CD14-positive monocyte (primary cell): ENCODE data around the gene TOB1. TPM values are rescaled to one million over a fixed set of nuclear protein-coding genes. Genes with fewer than 3 reads are reported as not detected.
A peak's percentile ranks its signal among the peaks of the same experiment; 100 is the strongest.

Experiments
- DNase-seq, 3 donors: peaks; one replicate each; pipeline ENCODE4 v3.0.0-alpha.2; 2011 to 2022
- H2AFZ ChIP-seq: 2 replicates; pipeline ENCODE4 v1.6.0; 2012; ENCODE audit warnings: mild to moderate bottlenecking, low read depth, low read length, inconsistent platforms; ENCODE audit not compliant: insufficient read depth, poor library complexity, severe bottlenecking
- H3K27ac ChIP-seq, 2 donors: 1 replicate in 1 of 2; 2 replicates in 1 of 2; pipeline ENCODE4 v1.5.1; 2012 to 2013; ENCODE audit warnings: low read length in 2 of 2, control low read depth in 1 of 2, inconsistent platforms in 1 of 2, low read depth in 1 of 2, mild to moderate bottlenecking in 1 of 2
- H3K27me3 ChIP-seq, 2 donors: one replicate each; pipeline versions ENCODE4 v1.6.0 to v1.6.1; 2011 to 2013; ENCODE audit warnings: low read length in 2 of 2; ENCODE audit not compliant: control insufficient read depth in 2 of 2, insufficient read depth in 2 of 2
- H3K36me3 ChIP-seq, 2 donors: replicated peaks in 1 of 2; 1 replicate in 1 of 2; 2 replicates in 1 of 2; pipeline versions ENCODE4 v1.5.1 to v1.6.1; 2012 to 2013; ENCODE audit warnings: low read length in 2 of 2, control low read depth in 1 of 2, inconsistent platforms in 1 of 2, mild to moderate bottlenecking in 1 of 2; ENCODE audit not compliant: insufficient read depth in 2 of 2, control insufficient read depth in 1 of 2
- H3K4me1 ChIP-seq, 2 donors: 1 replicate in 1 of 2; 2 replicates in 1 of 2; pipeline versions ENCODE4 v1.5.1 to v1.6.1; 2012 to 2013; ENCODE audit warnings: low read length in 2 of 2, control low read depth in 1 of 2, inconsistent platforms in 1 of 2, mild to moderate bottlenecking in 1 of 2, moderate library complexity in 1 of 2; ENCODE audit not compliant: insufficient read depth in 2 of 2, control insufficient read depth in 1 of 2
- H3K4me2 ChIP-seq: replicated peaks from 2 replicates; pipeline ENCODE3; 2012; ENCODE audit warnings: low read length, moderate library complexity, mild to moderate bottlenecking; ENCODE audit not compliant: poor library complexity, severe bottlenecking; ENCODE audit errors: extremely low read depth
- H3K4me3 ChIP-seq, 3 experiments: fragments of 200-600 bp in 1 of 3; sonication (generic) in 1 of 3; replicated peaks in 1 of 3; 1 replicate in 2 of 3; 2 replicates in 1 of 3; pipeline ENCODE4 v1.5.1; 2011 to 2013; ENCODE audit warnings: low read length in 3 of 3, mild to moderate bottlenecking in 3 of 3, control low read depth in 2 of 3, low read depth in 2 of 3, inconsistent platforms in 1 of 3, moderate library complexity in 1 of 3
- H3K79me2 ChIP-seq: 2 replicates; pipeline ENCODE4 v1.6.0; 2012; ENCODE audit warnings: mild to moderate bottlenecking, control low read depth, inconsistent platforms, low read length, moderate library complexity; ENCODE audit not compliant: insufficient read depth
- H3K9ac ChIP-seq: 2 replicates; pipeline ENCODE4 v1.6.0; 2017; ENCODE audit warnings: low read length, mild to moderate bottlenecking; ENCODE audit not compliant: insufficient read depth, poor library complexity, severe bottlenecking
- H3K9me3 ChIP-seq, 2 donors: replicated peaks in 1 of 2; 1 replicate in 1 of 2; 2 replicates in 1 of 2; pipeline versions ENCODE4 v1.5.1 to v1.6.1; 2012 to 2013; ENCODE audit warnings: low read length in 2 of 2, control low read depth in 1 of 2; ENCODE audit not compliant: control insufficient read depth in 1 of 2, insufficient read depth in 1 of 2
- H4K20me1 ChIP-seq: 2 replicates; pipeline ENCODE4 v1.6.0; 2012; ENCODE audit warnings: mild to moderate bottlenecking, low read length, control low read depth, moderate library complexity; ENCODE audit not compliant: insufficient read depth
- H3K27ac Mint-ChIP-seq, 7 donors: one replicate each; pipeline ENCODE4 v1.8.0; 2020; ENCODE audit warnings: mild to moderate bottlenecking in 7 of 7, mixed read lengths in 7 of 7, moderate library complexity in 6 of 7, inconsistent platforms in 2 of 7
- H3K27me3 Mint-ChIP-seq, 3 donors: one replicate each; pipeline ENCODE4 v1.8.0; 2021 to 2022; ENCODE audit warnings: low read depth in 3 of 3, mild to moderate bottlenecking in 3 of 3, mixed read lengths in 3 of 3, moderate library complexity in 3 of 3, inconsistent platforms in 1 of 3
- H3K36me3 Mint-ChIP-seq, 2 donors: one replicate each; pipeline ENCODE4 v1.8.0; 2020; ENCODE audit warnings: mixed read lengths in 2 of 2, inconsistent platforms in 1 of 2, mild to moderate bottlenecking in 1 of 2
- H3K4me1 Mint-ChIP-seq: one replicate; pipeline ENCODE4 v1.8.0; 2020; ENCODE audit warnings: mild to moderate bottlenecking, mixed read lengths
- H3K4me3 Mint-ChIP-seq, 2 donors: one replicate each; pipeline ENCODE4 v1.8.0; 2020; ENCODE audit warnings: mild to moderate bottlenecking in 2 of 2, mixed read lengths in 2 of 2, moderate library complexity in 1 of 2
- H3K9me3 Mint-ChIP-seq, 7 donors: one replicate each; pipeline ENCODE4 v1.8.0; 2020 to 2022; ENCODE audit warnings: mixed read lengths in 7 of 7, mild to moderate bottlenecking in 6 of 7, moderate library complexity in 6 of 7, inconsistent platforms in 2 of 7
- CTCF ChIP-seq: fragments of 200-600 bp; IDR thresholded peaks from one replicate; pipeline ENCODE4 v1.8.0; 2022; ENCODE audit warnings: antibody characterized with exemption, mild to moderate bottlenecking
- WGBS: methylation state at CpG from one replicate; pipeline ENCODE4 v1.1.5; 2013; ENCODE audit warnings: missing lambda C conversion rate; ENCODE audit not compliant: insufficient coverage; 5-methylcytosine and 5-hydroxymethylcytosine counted together
- intact Hi-C, 2 donors: fragments of 100-400 bp; cut with micrococcal nuclease; formaldehyde crosslinking; loops; one replicate each; pipeline versions ENCODE4 v1.15.0 to v1.15.1; 2023
- polyA plus RNA-seq, 3 donors: library from polyadenylated mRNA; depleted of rRNA in 1 of 3; unstranded in 2 of 3; stranded (reverse) in 1 of 3; fragments of 300-500 nt in 2 of 3; fragments of >200 nt in 1 of 3; fragmentation: Illumina TruSeq in 2 of 3; gene quantifications; 1 replicate in 2 of 3; 2 replicates in 1 of 3; pipeline ENCODE4 v1.2.3, GENCODE V29; 2012 to 2021

TOB1 gene
- polyA plus RNA-seq, 3 donors: 18.5 to 107 (median 41.0) TPM

GRCh38 chr17:50867363-50868139 is 1.4 kb upstream of the TOB1 start:
- H3K36me3 Mint-ChIP-seq: peaks cover 16 to 20% of the 10 kb centered on the region in 2 donors
- Histone ChIP-seq H2AFZ (peak overlapping the region; percentile 69), H3K4me3 (peak overlapping the region; percentile 42 to 97 (median 96)), H3K27me3 (no peaks in the 10 kb centered on the region), H3K27ac (peak overlapping the region; percentile 94 to 100), H3K9me3 (no peaks in the 10 kb centered on the region), H3K9ac (peak overlapping the region; percentile 92), H4K20me1 (peaks cover 31% of the 10 kb centered on the region), H3K4me1 (peaks cover 37 to 65% of the 10 kb centered on the region in 2 donors), H3K79me2 (peaks cover 35% of the 10 kb centered on the region), H3K36me3 (peaks cover 6 to 12% of the 10 kb centered on the region in 2 donors), H3K4me2 (peak overlapping the region; percentile 78)
- H3K27me3 Mint-ChIP-seq: peaks cover 0 to 2% (median 2%) of the 10 kb centered on the region in 3 donors
- under 1% methylated on average over 15 of the region's 35 CpGs for WGBS
- no peaks in the 10 kb centered on the region for H3K9me3 Mint-ChIP-seq
- peak overlapping the region; percentile 99 to 100 (median 100) for H3K27ac Mint-ChIP-seq
- DNase-seq: peak; percentile 86 to 90 (median 89)
- peaks cover 52% of the 10 kb centered on the region for H3K4me1 Mint-ChIP-seq
- intact Hi-C loops: loop anchor here (2.0 to 10.0 kb wide), 5 partner anchors 47 to 287 kb away; partner anchors contain the start of genes ANKRD40 (in 1 of the 2) and NME1 (in 1 of the 2)
- TF ChIP-seq CTCF: no peak
- H3K4me3 Mint-ChIP-seq: peak overlapping the region; percentile 91 to 97

GRCh38 chr17:50866950-50867362 is 802 bp upstream of the TOB1 start:
- H3K4me1 Mint-ChIP-seq: peaks cover 46% of the 10 kb centered on the region
- H4K20me1 ChIP-seq: peaks cover 37% of the 10 kb centered on the region
- no peaks in the 10 kb centered on the region for H3K27me3 ChIP-seq
- H3K79me2 ChIP-seq: peaks cover 40% of the 10 kb centered on the region
- peak overlapping the region; percentile 92 for H3K9ac ChIP-seq
- H3K9me3 Mint-ChIP-seq: no peaks in the 10 kb centered on the region
- H3K36me3 ChIP-seq: peaks cover 9 to 16% of the 10 kb centered on the region in 2 donors
- TF ChIP-seq CTCF: no peak
- H3K4me2 ChIP-seq: peak overlapping the region; percentile 78
- WGBS: 0% methylated on average over 22 of the region's 28 CpGs
- DNase-seq: peak in 2 of 3 donors; percentile 47 to 65
- H3K27ac ChIP-seq: peak overlapping the region; percentile 94 to 100
- peak overlapping the region; percentile 99 to 100 (median 100) for H3K27ac Mint-ChIP-seq
- peaks cover 18 to 21% of the 10 kb centered on the region in 2 donors for H3K36me3 Mint-ChIP-seq
- intact Hi-C loops: loop anchor here (2.0 to 10.0 kb wide), 5 partner anchors 48 to 288 kb away; partner anchors contain the start of genes ANKRD40 (in 1 of the 2) and NME1 (in 1 of the 2)
- no peaks in the 10 kb centered on the region for H3K9me3 ChIP-seq
- H3K4me1 ChIP-seq: peaks cover 31 to 59% of the 10 kb centered on the region in 2 donors
- H3K4me3 Mint-ChIP-seq: peak overlapping the region; percentile 91 to 97
- H2AFZ ChIP-seq: peak overlapping the region; percentile 69
- peaks cover 0 to 2% (median 2%) of the 10 kb centered on the region in 3 donors for H3K27me3 Mint-ChIP-seq
- H3K4me3 ChIP-seq: peak overlapping the region; percentile 42 to 97 (median 96)
